SKM-1 treated with dmso at 0.1 percent for 144 hours (cell line): Measurements from ENCODE around the gene DNAJB8.

Experiments used
- DNase-seq: peaks from one replicate; lab custom pipeline; 2025; ENCODE audit not compliant: unreplicated experiment; lab: John Stamatoyannopoulos, UW

The DNAJB8 gene

DNA sequence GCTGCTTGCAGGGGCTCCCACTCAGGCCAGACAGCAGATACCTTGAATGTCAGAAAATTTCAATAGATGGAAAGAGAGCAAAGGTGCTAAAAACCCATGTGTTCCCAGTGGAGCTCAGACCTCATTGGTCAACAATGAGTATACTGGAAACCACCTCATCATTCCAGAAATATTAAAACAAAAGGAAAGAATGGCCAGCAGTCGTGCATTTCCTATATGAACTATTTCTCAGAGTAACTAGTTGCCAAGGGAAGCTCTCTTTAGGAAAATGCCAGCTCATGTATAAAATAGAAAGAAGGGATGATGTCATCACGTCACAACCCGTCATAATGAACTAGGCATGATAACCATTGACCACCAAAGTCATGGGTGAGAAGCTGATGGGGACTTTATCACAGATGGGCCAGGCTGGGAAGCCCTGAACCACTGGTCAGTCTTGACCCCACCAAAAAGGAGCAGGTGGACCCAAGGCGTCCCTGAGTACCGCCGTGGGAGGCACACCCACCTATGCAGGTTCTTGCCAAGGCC is 17.5 kb downstream of the DNAJB8 start:
- no peak for DNase-seq

DNA sequence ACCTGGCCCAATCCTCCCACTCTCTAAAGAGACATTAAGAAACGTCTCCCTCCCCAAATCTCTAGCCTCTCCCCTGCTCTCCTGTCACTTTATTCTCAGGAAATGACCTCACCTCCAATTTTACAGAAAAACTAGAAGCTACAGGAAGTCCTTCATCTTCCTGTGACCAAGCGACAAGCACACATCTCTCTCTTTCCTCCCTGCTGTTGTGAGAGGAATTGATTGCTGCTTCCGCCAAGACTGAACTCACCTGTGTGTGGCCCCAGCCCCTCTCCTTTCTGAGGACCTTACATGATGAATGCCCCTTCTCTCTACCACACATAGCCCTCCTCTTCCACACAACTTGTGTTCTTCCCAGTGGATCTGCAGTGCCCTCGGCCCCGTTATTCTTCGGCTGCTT is 18.2 kb downstream of the DNAJB8 start:
- no peak for DNase-seq

DNA sequence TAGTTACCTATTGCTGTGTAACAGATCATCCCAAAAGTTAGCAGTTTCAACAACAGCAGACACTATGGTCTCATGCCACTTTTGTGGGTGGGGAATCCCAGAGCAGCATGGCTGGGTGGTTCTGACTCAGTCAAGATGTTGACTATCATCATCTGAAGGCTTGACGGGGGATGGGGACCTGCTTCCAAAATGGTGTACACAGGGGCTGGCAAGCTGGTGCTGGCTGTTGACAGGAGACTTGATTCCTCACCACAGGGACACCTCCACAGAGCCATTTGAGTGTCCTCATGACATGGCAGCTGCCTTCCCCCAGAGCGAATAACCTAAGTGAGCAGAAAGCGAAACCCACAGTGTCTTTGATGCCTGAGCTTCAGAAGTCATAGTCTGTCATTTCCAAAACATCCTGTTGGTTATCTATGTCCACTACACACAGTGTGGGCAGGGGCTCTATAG is 19.1 kb downstream of the DNAJB8 start:
- no peak for DNase-seq

DNA sequence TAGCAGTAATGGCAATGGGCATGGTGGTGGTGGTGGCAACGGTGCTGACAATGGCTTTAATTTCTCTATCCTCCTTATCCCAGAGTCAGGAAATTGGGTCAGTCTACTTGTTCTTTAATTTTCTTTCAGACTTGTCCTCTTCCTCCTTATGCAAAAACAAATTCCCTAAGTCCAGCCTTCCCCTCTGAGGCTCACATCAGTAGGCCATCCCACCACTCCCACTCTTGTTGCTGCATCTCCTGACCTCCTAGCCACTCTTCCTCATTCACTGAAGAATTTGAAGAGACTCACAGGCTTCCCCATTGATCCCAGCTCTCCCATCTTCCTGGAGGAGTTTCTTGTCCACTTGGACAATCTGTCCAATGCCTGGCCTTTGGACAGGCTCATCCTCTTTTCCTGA is 19.9 kb downstream of the DNAJB8 start:
- no peak for DNase-seq

DNA sequence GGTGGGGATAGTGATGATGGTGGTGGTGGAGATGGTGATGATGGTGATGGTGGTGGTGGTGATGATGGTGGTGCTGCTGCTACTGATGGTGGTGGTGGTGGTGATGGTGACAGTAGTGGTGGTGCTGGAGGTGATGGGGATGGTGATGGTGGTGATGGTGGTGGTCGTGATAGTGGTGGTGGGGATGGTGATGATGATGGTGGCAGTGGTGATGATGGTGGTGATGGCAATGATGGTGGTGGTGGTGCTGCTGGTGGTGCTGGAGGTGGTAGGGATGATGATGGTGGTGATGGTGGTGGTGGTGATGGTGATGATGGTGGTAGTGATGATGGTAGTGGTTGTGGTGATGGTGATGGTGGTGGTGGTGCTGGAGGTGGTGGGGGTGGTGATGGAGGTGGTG is 21.3 kb downstream of the DNAJB8 start:
- no peak for DNase-seq

DNA sequence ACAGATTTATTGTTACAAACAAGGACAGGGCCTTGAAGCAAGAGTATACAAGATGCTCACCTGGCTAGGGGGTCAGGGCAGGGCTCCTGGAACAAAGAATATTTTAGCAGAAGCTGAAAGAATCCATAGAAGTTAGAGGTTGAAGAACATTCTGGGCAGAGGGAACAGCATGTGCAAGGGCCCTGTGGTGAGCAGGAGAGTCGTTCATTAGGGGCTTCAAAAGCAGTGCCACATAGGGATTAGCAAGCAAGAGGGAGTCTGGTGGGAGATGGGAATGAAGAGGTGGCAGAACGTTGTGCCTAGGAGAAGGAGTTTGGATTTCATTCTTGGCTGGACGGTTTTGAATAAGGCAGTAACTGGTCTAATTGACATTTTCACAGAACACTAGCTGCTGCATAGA is 22.9 kb downstream of the DNAJB8 start:
- no peak for DNase-seq

DNA sequence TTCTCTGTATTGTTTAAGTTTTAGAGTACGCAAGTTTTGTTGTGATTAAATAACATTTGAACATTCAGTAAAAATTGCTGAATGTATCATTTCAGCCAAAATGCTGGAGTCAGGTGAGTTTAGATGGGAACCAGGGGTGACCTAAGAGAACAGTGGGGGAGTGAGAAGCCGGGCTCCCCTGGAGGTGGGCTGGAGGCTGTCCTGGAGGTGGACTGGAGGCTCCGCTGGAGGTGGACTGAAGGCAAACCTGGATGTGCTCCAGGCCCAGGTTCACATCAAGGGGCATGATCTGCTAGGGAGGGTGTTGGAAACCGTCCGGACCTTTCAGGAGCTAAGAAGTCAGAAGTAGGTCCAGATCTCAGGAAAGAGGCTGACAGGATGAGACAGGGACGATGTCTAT is 23.7 kb downstream of the DNAJB8 start:
- DNase-seq: no peak

DNA sequence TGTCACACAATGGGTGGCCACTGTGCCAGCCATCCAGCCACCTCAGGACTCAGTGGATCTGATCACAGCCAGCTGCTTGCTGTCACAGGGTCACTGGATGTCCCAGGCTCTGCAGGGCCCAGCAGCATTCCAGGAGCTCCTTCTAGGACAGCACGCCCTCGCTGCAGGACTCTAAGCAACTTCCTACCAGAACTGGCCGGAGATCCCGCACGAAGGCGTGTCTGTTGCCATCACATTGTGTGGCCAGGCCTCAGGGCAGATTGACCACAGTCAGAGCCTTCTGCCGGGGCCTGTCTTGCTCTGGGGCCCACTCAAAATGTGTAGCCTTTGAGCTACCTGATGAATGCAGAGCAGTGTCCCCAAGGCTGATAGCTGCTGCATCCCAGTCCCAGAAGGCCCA is 24.6 kb downstream of the DNAJB8 start:
- no peak for DNase-seq

DNA sequence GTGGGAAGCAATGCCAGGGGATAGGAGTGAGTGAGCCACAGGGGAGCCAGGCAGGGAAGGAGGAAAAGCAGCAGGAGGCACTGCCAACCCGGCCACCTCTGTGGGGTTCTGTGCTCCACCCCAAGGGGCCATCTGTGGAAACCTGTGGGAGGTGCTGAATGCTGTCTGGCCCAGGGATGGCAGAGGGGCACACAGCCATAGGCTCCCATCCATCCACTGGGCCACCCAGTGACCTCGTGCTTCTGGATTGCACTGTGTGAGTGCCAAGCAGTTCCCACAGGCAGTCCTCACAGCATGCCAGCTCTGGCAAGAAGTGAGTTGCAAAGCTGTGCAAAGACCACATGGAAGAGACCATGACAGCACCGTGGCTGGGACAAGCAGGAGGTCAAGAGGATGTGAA is 27.5 kb downstream of the DNAJB8 start:
- DNase-seq: no peak

DNA sequence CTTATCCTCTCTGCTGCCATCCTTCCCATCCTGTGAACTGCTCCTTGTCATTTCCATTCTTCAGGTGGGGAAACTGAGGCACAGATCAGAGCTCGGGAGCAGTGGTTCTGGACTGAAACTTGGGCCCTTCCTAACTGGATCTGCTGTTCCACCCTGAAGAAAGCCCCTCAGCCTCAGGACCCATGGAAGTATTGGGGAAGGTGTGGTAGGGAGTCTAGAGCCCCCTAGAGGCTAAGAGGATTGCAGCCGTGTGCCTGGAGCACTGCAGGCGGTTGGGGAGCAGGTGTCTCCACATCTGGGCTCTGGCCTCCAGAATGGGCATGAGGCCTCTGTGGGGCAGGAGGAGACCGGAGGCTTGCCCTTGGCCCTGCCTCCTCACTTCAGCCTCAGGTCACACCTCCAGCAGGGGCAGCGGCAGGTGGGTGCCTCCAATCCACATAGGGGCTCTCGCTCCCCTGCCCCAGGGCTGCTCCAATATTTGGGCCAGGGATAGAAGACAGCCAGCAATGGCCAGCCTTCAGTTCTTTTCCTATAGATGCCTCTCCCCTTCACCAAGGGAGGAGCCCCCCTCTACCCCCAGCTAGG is 28.1 kb downstream of the DNAJB8 start:
- DNase-seq: no peak

DNA sequence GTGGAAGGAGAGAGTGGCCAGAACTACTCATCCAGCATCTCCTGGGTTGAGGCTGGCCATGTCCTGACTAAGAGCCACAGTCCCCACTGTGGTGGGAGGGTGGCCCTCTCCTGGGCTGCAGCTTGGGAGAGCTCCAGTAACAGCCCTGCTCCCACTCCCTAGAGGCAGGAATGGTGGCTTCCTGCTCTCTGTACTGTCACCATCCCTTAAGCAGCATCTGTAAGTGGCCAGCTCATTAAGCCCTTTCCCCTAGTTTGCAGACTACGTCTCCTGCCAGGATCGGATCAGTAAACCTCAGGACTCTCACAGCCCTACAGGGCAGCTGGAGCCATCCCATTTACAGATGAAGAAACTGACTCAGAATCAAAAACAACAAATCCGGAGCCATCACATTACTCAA is 30.5 kb downstream of the DNAJB8 start:
- no peak for DNase-seq

DNA sequence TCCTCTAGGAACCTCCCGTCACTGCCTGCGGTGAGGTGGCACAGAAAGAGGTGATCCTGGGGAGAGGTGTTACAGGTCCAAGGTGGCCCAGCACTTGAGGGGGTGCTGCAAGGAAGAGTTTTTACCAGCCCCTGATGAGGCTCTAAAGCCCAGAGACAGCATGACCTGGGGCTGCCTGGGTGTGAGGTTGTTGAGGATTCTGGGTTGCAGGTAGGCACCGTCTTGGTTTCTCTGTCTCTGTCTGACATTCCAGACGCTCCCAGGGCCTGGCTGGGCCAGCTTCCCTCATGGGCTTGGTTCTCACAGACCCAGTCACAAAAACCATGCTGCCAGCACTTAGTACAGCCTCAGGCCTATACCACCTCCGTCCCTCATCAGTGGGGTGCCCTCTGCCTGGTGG is 31.1 kb downstream of the DNAJB8 start:
- DNase-seq: no peak

DNA sequence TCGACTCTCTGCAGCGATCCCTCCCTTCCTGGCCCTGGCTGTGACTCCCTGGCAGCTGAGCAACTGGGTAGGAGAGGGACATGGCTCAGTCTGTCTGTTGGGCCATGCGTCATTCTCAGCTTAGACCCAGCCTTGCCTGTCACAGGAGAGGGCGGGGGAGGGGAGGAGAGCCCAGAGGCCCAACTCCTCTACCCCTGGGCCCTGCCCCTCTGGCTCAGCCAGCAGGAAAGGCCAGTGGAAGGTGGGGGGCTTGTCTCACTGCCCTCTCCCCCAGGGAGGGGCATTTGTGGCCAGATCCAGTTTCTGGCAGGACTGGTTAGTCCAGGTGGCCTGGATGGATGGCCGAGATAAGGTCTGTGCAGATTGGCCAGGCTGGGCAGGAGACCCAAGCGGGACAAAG is 31.6 kb downstream of the DNAJB8 start:
- DNase-seq: no peak

DNA sequence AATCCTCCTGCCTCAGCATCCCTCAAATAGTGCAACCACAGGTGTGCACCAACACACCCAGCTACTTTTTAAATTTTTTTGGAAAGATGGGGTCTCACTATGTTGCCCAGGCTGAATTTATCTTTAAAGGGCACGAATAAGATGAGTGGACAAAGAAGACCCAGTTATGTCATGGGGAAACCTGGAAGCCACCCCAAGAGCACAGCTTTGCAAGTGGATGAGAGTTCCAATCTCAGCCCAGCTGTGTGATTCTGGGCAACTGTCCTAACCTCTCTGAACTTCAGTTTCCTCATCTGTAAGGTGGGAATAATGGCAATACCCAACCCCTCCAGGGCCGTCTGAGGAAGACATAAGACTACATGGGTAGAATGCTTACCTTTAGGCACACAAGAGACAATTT is 32.2 kb downstream of the DNAJB8 start:
- DNase-seq: no peak

DNA sequence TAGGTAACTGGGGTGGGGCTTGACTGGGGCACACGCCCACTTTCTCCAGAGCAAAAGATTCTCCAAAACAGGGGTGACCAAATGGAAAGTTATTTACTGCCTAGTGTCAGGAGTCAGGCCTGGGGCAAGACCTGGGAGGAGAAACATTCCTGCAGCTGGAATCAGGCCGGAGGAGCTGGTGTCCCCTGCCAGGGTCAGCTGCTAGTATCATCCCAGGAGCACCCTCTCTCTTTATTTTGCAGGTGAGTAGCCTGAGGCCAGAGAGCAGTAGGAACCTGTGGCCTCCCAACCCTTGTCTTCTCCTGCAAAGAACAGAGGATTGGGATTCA is 32.9 kb downstream of the DNAJB8 start:
- DNase-seq: no peak

DNA sequence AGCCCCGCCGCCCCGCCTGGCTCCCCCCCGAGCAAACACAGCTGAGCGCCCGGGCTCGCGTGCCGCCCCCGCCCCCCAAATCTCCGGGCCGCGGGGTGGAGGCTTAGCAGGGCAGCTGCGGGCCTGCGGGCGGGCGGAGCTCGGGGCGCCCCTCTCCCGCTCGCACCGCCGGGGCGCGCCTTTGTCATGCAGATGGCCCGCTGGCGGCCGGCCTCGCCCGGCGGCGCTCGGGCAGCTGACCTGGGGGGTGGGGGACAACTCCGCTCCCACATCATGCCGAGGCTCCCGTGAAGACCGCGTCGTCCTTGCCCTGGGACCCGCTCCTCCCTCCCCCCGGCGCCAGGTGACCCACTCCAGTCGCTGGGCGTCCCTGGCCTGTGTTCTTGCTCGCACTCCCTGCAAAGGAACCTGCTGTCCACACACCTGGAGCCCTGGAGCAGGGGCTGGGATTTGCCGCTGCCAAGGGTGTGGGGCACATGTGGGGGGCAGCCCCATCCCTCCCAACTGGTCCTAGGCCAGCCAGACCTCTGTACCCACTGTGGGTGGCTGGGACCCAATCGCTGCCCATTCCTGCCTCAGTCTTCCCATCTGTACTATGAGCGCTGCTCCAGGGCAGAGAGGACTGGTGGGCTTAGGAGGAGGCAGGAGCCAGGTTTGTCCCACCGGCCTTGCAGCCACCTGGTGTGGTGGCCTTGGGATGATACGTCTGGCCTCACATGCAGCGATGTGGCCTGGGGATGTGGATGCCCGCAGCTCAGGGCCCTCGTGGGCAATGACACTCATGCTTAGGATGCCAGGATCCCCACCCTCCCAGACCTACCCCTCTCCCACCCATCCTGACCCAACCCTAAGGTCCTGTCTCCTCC is 33.5 kb downstream of the DNAJB8 start:
- DNase-seq: no peak

DNA sequence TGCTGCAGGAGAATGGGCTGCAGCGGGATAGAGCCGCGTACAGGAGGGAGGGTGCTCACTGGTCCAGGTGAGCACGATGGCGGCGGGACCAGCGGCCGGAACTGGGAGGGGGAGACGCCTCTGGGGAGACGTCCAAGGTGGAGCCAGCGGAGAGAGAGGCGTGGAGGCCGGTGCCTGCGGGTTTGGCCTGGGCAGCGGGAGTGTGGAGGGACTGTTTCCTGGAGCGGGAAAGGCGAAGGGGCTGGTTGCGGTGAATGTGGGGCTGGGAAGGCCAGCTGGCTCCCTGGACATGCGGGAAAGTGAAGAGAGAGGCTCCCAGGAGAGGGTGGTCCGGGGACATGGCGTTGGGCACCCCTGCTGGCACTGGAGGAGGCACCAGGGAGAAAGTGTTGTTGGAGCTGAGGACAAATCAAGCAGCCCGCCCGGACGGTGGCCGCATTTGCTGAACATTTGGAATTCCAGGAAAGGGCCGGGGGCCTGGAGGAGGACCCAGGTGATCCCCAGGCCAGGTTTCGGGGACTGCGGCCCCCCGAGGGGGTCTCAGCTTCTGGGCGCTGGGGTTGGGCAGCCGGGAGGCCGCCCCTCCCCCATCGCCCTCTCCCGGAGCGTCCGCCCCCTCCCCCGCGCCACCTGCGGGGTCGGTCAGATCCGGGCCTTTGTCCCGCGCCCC is 34.3 kb downstream of the DNAJB8 start:
- DNase-seq: no peak

DNA sequence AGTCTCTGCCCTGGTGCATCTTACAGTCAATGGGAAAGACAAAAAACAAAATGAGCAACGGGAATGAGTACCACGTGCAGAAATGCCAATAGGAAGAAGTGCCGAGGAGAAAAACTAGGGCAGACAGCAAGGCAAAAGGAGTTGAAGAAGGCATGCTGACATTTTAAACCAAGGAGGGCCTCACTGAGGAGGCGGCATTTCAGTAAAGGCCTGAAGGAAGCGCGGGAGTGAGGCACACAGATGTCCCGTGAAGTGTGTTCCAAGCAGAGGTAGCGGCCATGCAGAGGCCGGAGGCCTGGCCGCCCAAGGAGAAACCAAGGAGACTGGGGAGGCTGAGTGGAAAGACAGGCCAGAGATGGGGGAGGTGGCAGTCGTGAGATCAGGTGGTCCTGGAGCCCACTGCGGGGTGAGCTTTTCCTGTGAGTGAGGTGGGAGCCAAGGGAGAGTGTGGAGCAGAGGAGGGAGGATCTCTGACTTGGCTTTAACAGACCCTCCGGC is 34.8 kb downstream of the DNAJB8 start:
- DNase-seq: no peak

DNA sequence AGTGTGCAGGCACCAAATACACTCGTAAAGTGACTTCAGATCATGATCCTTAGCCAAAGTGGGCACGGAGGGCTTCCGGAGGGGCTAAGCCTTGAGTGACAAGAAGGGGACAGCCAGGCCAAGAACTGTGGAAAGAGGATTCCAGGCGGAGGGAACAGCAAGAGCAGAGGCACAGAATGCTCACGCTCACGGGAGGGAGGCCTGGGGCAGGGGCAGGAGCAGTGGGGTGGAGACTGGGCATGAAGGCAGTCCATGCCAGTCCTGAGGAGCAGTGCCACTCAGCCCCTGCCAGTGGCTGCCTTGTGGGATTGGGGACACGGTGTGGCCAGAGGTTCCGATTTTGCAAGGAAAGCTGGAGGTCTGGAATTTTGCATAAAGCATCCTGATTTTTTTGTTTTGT is 36.0 kb downstream of the DNAJB8 start:
- DNase-seq: no peak

DNA sequence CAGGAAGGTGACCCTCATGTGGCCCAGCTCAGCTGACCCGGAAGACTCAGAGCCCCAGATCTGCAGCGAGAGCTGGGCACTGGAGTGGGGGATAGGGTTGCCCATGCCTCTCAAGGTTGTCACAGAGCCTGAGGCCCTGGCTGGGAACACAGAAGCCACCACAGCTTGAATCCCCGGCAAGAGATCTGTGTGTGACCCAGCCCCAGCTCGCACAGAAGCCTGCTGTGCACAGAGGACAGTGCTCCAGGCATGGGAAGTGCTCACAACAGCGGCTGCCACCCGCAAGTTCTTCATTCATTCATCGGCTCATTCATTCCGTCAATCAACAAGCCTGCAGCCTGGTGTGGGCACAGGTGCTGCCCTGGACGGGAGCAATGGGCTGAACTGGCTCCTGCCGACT is 36.4 kb downstream of the DNAJB8 start:
- DNase-seq: no peak

DNA sequence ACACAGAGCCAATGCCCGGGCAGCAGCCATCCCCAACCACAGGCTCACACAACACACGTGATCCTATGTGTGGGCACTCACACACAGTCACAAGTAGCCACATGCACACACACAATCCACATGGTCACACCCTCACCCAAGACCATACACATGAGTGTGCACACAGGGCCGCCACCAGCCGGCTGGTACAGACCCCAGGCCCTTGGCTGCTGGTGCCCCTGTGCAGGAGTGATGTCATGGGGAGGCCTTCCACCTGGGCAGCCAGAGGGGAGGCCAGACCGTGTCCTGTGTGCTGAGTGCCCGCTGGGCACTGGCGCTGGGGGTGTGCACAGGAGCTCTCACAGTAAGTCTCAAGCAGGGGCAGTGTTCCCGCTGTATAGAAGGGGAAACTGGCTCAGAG is 36.9 kb downstream of the DNAJB8 start:
- DNase-seq: no peak

DNA sequence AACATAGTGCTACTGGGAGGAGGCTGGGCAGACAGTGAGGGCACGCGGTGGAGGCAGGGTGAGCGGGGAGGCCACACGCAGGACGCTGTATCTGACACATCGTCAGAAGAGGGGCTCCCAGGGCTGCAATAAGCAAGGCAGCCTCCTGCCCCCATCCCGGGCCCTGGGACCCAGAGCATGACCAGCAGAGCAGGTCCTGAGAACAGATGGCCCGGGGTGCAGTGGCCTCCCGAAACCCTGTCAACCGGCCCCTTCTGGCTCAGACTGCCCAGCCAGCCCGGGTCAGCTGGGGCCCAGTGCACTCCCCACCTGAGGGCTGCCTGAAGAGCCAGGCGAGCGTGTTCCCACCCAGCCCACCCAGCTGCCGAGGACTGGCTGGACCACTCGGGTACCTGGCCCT is 37.4 kb downstream of the DNAJB8 start:
- DNase-seq: no peak
